Measurements from ENCODE around the gene CADPS2. TPM values are rescaled to one million over a fixed set of nuclear protein-coding genes. Genes with fewer than 3 reads are reported as not detected.

Gene CADPS2
- total and polyA plus RNA-seq, 2 donors (not counting 3 experiments of a cell fraction or from before 2014, with no cell fraction given): 9.5 to 22.6 TPM

GRCh38 chr7:122535086-122535485 lies 351.2 kb downstream of the CADPS2 start:
- Histone ChIP-seq H3K9me1 (replicated peaks; ENCODE audit: control insufficient read depth, extremely low read depth, insufficient read depth, low read length) (no peaks in the 10 kb centered on the region), H3K79me2 (ENCODE audit: control insufficient read depth, insufficient read depth, low read length) (no peaks in the 10 kb centered on the region), H3K9ac (replicated peaks; ENCODE audit: extremely low read depth, insufficient read depth, low read length) (no peak overlapping the region), H3K4me1 (ENCODE audit: control insufficient read depth, extremely low read depth, insufficient read depth, low read length) (no peaks in the 10 kb centered on the region), H2AFZ (ENCODE audit: low read depth, low read length) (no peak overlapping the region), H3K4me3 (replicated peaks in 1 of 3; ENCODE audit: insufficient read depth in 1 of 3, low read depth in 1 of 3, low read length in 3 of 3) (no peak overlapping the region), H4K20me1 (replicated peaks; ENCODE audit: control insufficient read depth, extremely low read depth, insufficient read depth, low read length) (no peaks in the 10 kb centered on the region), H3K36me3 (ENCODE audit: control insufficient read depth in 2 of 2, extremely low read depth in 1 of 2, insufficient read depth in 2 of 2, low read length in 2 of 2) (no peaks in the 10 kb centered on the region), H3K27me3 (ENCODE audit: control insufficient read depth in 2 of 2, insufficient read depth in 2 of 2, low read length in 2 of 2) (no peaks in the 10 kb centered on the region), H3K27ac (ENCODE audit: insufficient read depth, low read depth, low read length) (no peak overlapping the region), H3K9me3 (replicated peaks; ENCODE audit: control insufficient read depth, insufficient read depth, low read length) (no peaks in the 10 kb centered on the region), H3K4me2 (ENCODE audit: insufficient read depth, low read length) (no peak overlapping the region)
- BruUV-seq (replicated peaks): no TSS peak
- ChIA-PET POLR2A (no interaction called here), CTCF (interaction anchor here (6.3 to 10.9 kb wide), 2 partner anchors 313 to 443 kb away, joined by 90 to 375 read pairs; no protein-coding TSS in a partner anchor)
- DNase-seq (ENCODE audit: low read depth, low spot score): no peak
- dilution Hi-C loops (cut with MboI; ENCODE audit: extremely low pct_ligation_motif_present, low sequenced_read_pairs): no loop called here
- intact Hi-C loops (cut with micrococcal nuclease): no loop called here
- TF ChIP-seq MAX (IDR thresholded peaks at IDR 0.05; ENCODE audit: insufficient read depth, insufficient read length): no peak
- no peak for TF ChIP-seq FOS (IDR thresholded peaks at IDR 0.05; ENCODE audit: borderline replicate concordance, insufficient read depth, low read length)
- no peak for TF ChIP-seq EZH2 (IDR thresholded peaks at IDR 0.05; ENCODE audit: borderline replicate concordance, low read depth, low read length, severe bottlenecking)
- no peak for TF ChIP-seq CTCF (IDR thresholded peaks at IDR 0.05; ENCODE audit: extremely low read depth in 1 of 2, insufficient read depth in 1 of 2, low read depth in 1 of 2, low read length in 2 of 2)
- no peak for TF ChIP-seq GATA2 (IDR thresholded peaks at IDR 0.05; ENCODE audit: insufficient read depth, insufficient read length, low read depth, low read length)
- no peak for FAIRE-seq
